HG03354 (cell line): Measurements from ENCODE around the gene GAREM2.
A peak's percentile ranks its signal among the peaks of the same experiment; 100 is the strongest.

Experiments used
- ATAC-seq: cut with Tn5 transposase; IDR thresholded peaks from one replicate; pipeline ENCODE4 v1.9.1; 2021; ENCODE audit warnings: mild to moderate bottlenecking; ENCODE audit not compliant: unreplicated experiment, poor library complexity, severe bottlenecking

GAREM2 gene

DNA sequence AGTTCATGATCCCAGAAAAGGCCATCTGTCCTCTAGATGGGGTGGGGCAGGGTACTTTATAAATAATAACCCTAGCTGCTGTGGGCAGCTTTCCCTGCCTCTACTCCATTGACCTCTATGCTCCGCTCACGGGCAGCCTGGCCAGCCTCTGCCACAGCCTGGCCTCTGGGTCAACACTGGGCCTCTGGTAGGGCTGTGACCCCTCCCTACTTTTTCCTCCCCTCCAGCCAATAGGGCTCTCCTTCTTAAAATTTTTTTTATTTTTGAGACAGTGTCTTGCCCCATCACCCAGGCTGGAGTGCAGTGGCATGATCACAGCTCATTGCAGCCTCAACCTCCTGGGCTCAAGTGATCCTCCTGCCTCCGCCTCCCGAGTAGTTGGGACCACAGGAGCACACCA lies 4.1 kb upstream of the GAREM2 start:
- no peak for ATAC-seq

GRCh38 chr2:26169226-26169625 lies 3.7 kb upstream of the GAREM2 start:
- no peak for ATAC-seq

GRCh38 chr2:26169681-26170414 lies 3.0 kb upstream of the GAREM2 start:
- ATAC-seq: no peak

DNA sequence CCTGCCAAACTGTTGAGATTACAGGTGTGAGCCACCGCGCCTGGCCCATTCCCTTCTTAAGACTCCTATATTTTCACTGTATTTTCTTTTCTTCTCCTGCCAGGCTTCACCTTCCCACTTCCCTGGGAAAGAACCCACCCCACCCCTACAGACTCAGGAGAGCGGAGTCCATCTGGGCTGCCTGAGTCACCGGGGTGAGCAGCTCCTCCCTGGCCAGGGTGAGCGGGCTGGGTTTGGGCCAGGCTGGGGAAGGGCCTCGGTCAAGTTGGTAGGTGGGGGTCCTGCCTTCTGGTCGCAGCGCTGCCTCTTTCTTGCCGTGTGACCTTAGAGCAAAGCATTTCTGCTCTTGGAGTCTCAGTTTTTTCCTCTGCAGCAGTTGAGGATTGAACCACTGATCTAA lies 2.1 kb upstream of the GAREM2 start:
- ATAC-seq: no peak

GRCh38 chr2:26172189-26172870 lies 558 bp upstream of the GAREM2 start:
- no peak for ATAC-seq

- ATAC-seq: no peak
Measured at GRCh38 chr2:26173776-26174482, 1.0 kb downstream of the GAREM2 start.

GRCh38 chr2:26174691-26175465 lies 2.0 kb downstream of the GAREM2 start:
- ATAC-seq: no peak

GRCh38 chr2:26175466-26176278 lies 2.8 kb downstream of the GAREM2 start:
- ATAC-seq: no peak

DNA sequence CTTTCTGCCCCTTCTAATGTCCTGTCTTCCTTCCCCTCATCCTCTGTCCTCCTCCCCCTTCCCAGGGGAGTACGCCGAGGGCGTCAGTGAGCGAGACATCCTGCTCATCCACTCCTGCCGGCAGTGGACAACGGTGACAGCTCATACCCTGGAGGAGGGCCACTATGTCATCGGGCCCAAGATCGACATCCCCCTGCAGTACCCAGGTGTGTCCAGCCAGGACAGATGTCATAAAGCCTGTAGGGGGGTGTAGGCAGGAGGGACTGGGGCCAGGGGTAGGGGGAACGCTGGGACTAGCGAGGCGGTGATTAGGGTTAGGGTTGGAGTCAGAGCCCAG lies 3.4 kb downstream of the GAREM2 start:
- no peak for ATAC-seq

DNA sequence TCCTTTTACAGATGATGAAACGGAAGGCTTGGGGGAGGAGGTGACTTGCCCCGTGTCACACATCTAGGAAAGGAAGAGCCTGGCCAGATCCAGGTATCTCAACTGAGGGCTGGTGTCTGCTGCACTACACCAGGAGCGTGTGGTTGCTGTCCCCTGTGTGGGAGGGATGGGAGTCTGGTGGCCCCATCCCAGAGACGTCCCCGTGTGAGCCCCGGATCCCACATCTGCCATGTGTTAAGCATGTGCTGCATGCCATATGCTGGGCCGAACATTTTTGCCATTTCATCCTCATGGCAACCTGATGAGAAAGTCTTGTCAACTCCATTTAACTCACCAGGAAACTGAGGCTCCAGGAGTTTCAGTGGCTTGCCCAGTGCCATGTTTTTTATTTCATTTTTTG lies 4.2 kb downstream of the GAREM2 start:
- ATAC-seq: no peak

- no peak for ATAC-seq
Measured at GRCh38 chr2:26178246-26178645, 5.4 kb downstream of the GAREM2 start.

GRCh38 chr2:26178746-26179436 lies 6.0 kb downstream of the GAREM2 start:
- ATAC-seq: no peak

DNA sequence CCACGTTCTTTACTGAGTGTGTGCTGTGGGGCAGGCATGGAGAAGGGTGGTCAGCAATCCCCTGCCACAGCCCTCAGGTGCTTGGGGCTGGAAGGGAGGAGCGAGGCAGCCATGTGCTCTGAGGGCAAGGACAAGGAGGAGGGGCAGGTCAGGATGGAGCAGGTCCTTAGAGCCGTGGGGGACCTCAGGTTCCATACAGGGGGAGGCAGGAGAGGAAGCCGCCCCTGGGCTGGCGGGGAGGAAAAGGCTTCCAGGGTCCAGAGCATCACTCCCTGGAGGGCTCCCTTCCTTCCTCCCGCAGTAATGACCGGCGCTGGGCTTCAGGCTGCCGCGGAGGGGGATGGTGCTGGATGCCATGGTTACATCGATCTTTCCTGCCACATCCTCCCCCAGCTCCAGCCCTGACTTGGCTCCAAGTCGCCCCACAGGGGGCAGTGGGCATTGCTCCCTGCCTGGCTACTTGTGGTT lies 6.6 kb downstream of the GAREM2 start:
- no peak for ATAC-seq

DNA sequence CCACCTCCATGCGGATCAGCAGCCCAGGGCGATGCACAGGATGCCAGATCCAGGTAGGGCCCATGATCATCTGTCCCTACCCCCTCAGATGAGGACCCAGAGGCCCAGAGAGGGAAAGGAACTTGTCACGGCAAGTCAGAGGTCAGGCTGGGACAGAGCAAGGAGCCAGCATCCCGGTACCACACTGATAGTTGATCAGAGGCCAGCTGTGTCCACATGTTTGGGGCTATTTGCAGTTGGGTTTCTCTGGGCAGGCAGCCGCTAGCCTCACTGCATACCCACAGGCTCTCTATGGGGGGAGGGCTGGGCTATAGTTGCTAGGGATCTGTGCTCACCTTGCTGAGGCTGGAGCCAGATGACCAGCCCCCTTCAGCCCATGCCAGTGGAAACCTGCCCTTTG lies 9.6 kb downstream of the GAREM2 start:
- ATAC-seq: no peak

DNA sequence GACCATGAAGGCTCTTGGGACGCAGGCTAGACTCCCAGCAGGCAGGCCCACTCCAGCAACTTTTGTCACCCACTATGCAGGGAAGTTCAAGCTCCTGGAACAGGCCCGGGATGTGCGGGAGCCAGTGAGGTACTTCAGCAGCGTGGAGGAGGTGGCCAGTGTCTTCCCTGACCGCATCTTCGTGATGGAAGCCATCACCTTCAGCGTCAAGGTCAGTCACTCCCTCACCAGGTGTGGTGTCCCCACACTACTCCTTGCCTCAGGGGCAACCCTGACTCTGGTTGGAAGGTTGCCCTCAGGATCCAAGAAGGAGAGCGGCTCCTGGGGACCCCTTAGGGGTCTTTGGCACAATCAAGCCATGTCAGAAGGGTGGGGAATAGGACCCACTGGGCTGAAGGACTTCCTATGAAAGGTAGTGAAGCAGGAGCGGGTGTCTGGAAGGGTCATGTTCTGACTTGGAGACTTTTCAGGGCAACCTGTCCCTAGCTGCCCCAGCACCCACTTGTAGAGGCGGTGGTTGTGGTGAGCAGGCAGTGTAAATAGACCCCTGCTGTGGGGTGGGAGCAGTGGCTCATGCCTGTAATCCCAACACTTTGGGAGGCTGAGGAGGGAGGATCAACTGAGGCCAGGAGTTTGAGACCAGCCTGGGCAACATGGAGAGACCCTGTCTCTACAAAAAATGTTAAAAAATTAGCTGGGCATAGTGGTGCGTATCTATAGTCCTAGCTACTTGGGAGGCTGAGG lies 10.2 kb downstream of the GAREM2 start:
- no peak for ATAC-seq

- no peak for ATAC-seq
Measured at GRCh38 chr2:26184121-26184520, 11.2 kb downstream of the GAREM2 start.

GRCh38 chr2:26184555-26185303 lies 11.8 kb downstream of the GAREM2 start:
- ATAC-seq: peak; percentile 80
